AG04449 (cell line): ENCODE data around the gene TOP3A.
A peak's percentile ranks its signal among the peaks of the same experiment; 100 is the strongest.

Experiments used
- CTCF ChIA-PET: fragments of 350-600 bp; formaldehyde crosslinking; extraction: SDS; loops from one replicate; lab custom pipeline; 2021; ENCODE audit warnings: antibody characterized with exemption; lab: Yijun Ruan, JAX
- POLR2A ChIA-PET: fragments of 400-600, 350-600 bp; formaldehyde crosslinking; extraction: SDS; loops from one replicate; lab custom pipeline; 2020; ENCODE audit warnings: antibody characterized with exemption, inconsistent platforms; lab: Yijun Ruan, JAX
- DNase-seq: peaks from one replicate; pipeline ENCODE4 v3.0.0-alpha.2; 2010; ENCODE audit warnings: low read depth, low spot score
- H3K4me3 ChIP-seq: 2 replicates; pipeline ENCODE4 v1.5.1; 2011; ENCODE audit warnings: low read depth, mild to moderate bottlenecking, control low read depth, low read length
- TF ChIP-seq, protein P1 (sequence below): IDR thresholded peaks from one replicate; pipeline ENCODE4 v1.5.1; 2011; ENCODE audit warnings: mild to moderate bottlenecking, moderate library complexity, low read length, control low read depth, inconsistent platforms; ENCODE audit not compliant: insufficient read depth; ENCODE audit errors: missing control alignments

TOP3A gene

DNA sequence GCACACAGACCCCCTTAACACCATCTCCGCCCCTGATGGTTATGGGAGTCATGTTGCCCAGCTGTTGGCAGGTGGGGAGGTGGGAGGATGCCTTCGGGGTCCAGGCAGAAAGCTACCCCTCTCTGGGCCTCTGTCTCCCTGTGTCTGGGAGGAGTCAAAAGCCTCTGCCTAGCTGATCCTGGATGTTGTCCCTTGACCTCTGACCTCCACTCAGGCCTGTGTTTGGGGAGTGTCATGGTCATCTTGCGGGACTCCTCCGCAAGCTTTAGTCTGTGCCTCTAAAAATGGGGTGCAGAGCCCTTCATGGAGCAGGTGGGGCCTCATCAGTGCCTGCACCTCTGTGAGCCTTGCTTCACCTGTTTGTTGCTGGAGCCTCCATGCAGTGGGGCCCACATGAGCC lies 85.5 kb downstream of the TOP3A start:
- POLR2A ChIA-PET: no interaction called here
- no peak for DNase-seq
- H3K4me3 ChIP-seq: no peak overlapping the region
- TF ChIP-seq, protein P1, sequence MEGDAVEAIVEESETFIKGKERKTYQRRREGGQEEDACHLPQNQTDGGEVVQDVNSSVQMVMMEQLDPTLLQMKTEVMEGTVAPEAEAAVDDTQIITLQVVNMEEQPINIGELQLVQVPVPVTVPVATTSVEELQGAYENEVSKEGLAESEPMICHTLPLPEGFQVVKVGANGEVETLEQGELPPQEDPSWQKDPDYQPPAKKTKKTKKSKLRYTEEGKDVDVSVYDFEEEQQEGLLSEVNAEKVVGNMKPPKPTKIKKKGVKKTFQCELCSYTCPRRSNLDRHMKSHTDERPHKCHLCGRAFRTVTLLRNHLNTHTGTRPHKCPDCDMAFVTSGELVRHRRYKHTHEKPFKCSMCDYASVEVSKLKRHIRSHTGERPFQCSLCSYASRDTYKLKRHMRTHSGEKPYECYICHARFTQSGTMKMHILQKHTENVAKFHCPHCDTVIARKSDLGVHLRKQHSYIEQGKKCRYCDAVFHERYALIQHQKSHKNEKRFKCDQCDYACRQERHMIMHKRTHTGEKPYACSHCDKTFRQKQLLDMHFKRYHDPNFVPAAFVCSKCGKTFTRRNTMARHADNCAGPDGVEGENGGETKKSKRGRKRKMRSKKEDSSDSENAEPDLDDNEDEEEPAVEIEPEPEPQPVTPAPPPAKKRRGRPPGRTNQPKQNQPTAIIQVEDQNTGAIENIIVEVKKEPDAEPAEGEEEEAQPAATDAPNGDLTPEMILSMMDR: no peak
- CTCF ChIA-PET: interaction anchor here (1.1 kb wide), 1 partner anchor 12 kb away, joined by 3 read pairs; no protein-coding TSS in a partner anchor

DNA sequence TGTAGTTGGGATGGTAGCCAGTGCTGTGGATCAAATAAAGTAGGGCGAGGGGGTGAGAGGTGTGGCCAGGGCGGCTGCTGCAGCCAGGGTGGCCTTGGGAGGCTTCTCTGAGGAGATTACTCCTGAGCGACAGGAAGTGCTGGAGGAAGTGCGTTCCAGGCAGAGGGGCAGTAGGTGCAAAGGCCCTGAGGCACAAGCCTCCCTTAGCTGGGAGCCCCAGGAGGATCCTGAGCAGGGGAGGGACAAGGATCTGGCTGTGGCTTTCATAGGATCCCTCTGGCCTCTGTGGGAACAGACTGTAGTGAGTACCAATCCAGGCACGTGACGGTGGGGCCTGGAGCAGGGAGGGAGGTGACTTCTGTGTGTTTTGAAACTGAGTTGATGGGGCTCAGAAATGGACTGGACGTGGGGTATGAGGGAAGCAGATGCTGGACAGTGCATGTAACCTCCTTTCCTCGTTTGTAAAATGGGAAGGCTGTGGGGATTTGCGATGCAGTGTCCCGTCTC lies 86.6 kb downstream of the TOP3A start:
- no peak overlapping the region for H3K4me3 ChIP-seq
- ChIA-PET POLR2A (no interaction called here), CTCF (interaction anchor here (1.0 to 1.3 kb wide), 2 partner anchors 12 to 20 kb away, joined by 3 to 5 read pairs; no protein-coding TSS in a partner anchor)
- TF ChIP-seq, protein P1: no peak
- DNase-seq: no peak

DNA sequence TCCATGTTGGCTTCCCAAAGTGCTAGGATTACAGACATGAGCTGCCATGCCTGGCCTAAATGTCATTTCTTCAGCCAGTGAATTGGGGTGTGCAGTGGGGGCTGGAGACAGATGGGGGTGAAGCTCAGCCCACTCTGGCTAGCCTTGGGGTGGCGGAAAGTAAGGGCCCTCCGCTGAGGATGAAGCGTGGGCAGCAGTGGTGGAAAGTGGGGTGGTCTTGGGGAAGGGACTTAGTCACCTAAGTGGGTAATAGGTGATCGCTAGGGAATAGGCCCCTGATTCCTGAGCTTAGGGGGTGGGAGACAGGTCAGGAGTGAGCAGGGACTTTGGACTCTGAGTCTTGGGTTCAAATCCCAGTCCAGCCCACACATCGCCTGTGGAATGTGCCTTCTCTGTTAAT lies 87.2 kb downstream of the TOP3A start:
- TF ChIP-seq, protein P1: no peak
- CTCF ChIA-PET: interaction anchor here (1.0 to 1.8 kb wide), 3 partner anchors 8 to 20 kb away, joined by 3 to 5 read pairs (median 4); no protein-coding TSS in a partner anchor
- no peak overlapping the region for H3K4me3 ChIP-seq
- POLR2A ChIA-PET: interaction anchor here (0.6 kb wide), 1 partner anchor 31 kb away, joined by 3 read pairs; no protein-coding TSS in a partner anchor
- DNase-seq: no peak

DNA sequence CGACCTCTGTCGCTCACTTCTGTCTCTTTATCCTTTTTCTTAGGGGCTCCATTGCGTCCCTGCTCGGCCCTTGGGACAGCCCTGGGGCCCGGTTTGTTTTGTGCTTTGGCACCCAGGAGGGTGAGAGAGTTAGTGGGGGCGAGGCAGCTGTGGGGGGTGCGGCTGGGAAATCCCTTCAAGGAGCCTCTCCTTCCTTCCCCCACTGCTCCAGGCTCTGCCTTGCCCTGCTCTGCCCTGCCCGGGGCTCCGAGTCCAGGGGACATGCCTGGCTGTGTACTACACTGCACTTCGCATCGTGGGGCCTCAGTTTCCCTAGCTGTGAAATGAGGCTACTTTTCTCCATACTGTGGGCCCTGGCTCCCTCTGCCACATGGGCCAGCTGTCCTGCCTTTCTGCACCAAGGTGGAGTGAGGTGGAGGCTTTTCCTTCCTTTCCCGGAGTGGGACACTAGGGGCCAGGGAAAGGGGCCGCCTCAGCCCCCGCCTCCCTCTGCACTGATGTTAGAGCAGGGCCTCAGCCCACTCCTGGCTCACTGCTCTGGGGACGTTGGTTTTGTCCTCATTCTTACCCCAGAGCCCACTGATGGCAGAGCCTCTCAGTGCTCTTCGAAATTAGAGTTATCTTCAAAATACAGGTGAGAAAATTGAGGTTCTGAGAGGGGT lies 88.4 kb downstream of the TOP3A start:
- DNase-seq: no peak
- CTCF ChIA-PET: interaction anchor here (0.7 to 1.8 kb wide), 2 partner anchors 9 kb away, joined by 4 read pairs; no protein-coding TSS in a partner anchor
- peak overlapping the region; percentile 82 for H3K4me3 ChIP-seq
- POLR2A ChIA-PET: no interaction called here
- TF ChIP-seq, protein P1: no peak

DNA sequence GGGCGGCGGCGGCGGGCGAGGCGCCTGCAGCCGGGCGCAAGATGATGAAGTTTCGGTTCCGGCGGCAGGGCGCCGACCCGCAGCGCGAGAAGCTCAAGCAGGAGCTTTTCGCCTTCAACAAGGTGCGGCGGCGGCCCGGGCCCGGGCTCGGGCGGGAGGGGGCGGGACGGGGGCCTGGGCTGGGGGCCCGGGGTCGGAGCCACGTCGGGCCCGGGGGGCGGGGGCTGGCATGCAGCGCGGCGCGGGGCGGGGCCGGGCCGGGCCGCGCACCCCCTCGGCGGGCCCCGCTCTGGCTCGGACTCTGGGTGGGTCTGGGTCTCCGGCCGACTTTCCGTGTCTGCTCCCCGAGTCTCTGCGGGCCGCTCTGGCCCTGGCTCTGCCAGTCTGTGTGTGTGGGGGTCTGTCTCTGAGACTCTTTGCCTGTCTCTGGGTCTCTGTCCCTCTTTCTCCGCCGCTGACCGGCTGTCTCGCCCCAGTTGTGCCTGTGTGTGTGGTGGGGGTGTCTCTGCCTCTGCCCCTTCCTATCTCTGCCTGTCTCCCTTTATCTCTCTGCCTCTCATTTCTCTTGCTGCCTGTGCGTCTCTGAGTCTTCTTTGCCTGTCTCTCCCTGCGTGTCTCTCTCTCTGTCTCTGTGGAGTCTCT lies 89.0 kb downstream of the TOP3A start:
- ChIA-PET POLR2A (no interaction called here), CTCF (interaction anchor here (0.7 to 1.8 kb wide), 2 partner anchors 8 to 10 kb away, joined by 4 read pairs; no protein-coding TSS in a partner anchor)
- peak overlapping the region; percentile 82 for H3K4me3 ChIP-seq
- no peak for DNase-seq
- TF ChIP-seq, protein P1: no peak

DNA sequence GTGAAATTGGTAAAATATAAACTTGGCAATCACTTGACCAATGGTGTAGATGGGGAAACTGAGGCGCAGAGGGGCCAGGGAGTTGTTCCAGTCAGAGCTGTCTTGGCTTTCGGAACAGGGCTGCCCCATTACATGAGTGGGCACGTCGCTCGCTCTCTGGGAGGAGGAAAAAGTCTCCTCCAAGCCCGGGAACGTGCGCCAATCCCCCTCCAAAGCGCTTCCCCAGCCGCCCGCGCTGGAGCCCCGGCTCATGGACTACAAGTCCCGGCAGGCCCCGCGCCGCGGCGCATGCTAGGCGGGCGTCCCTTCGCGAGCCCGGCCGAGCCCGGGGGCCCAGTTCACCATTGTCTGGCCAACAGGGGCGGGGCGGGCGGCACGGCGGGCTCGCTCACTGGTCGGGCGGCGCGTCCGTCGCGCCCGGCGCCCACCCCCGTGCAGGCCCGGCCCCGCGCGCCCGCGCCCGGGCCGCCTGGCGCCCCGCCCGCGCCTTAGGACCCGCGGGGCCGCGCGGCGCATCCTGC lies 89.6 kb downstream of the TOP3A start, which contains the start of gene LLGL1:
Gene LLGL1 (plus strand): TSS at position 515 of the 521 bp plus-strand sequence. CDS start 48 bp downstream, outside the sequence.
- ChIA-PET CTCF (no interaction called here), POLR2A (no interaction called here)
- H3K4me3 ChIP-seq: peak within 1 kb of the TSS; percentile 82
- peak; percentile 38 for DNase-seq
- TF ChIP-seq, protein P1: no peak
